Mucosa of rectum (tissue), 2 donors: ENCODE data around the gene PTDSS2.

Source experiments
- H3K27ac ChIP-seq, 2 donors: one replicate each; pipeline ENCODE4 v1.7.0; 2013; ENCODE audit warnings: inconsistent platforms in 2 of 2, low read depth in 2 of 2, low read length in 2 of 2
- H3K27me3 ChIP-seq, 2 donors: one replicate each; pipeline ENCODE4 v1.7.0; 2013; ENCODE audit warnings: low read length in 2 of 2; ENCODE audit not compliant: control insufficient read depth in 2 of 2, insufficient read depth in 2 of 2
- H3K36me3 ChIP-seq, 2 donors: one replicate each; pipeline ENCODE4 v1.7.0; 2013; ENCODE audit warnings: low read length in 2 of 2; ENCODE audit not compliant: control insufficient read depth in 2 of 2, insufficient read depth in 2 of 2
- H3K4me1 ChIP-seq, 2 donors: one replicate each; pipeline ENCODE4 v1.7.0; 2013; ENCODE audit warnings: low read length in 2 of 2, mild to moderate bottlenecking in 1 of 2; ENCODE audit not compliant: control insufficient read depth in 2 of 2, insufficient read depth in 2 of 2
- H3K4me3 ChIP-seq, 2 donors: one replicate each; pipeline ENCODE4 v1.7.0; 2013; ENCODE audit warnings: low read length in 2 of 2
- H3K9ac ChIP-seq, 2 donors: one replicate each; pipeline ENCODE4 v1.7.0; 2013; ENCODE audit warnings: low read length in 2 of 2, low read depth in 1 of 2, mild to moderate bottlenecking in 1 of 2
- H3K9me3 ChIP-seq, 2 donors: one replicate each; pipeline ENCODE4 v1.7.0; 2013; ENCODE audit warnings: low read length in 2 of 2; ENCODE audit not compliant: control insufficient read depth in 2 of 2
- donor health status: healthy.
- donor health status: Normal muscosa, but diverticular disease.

Gene PTDSS2

DNA sequence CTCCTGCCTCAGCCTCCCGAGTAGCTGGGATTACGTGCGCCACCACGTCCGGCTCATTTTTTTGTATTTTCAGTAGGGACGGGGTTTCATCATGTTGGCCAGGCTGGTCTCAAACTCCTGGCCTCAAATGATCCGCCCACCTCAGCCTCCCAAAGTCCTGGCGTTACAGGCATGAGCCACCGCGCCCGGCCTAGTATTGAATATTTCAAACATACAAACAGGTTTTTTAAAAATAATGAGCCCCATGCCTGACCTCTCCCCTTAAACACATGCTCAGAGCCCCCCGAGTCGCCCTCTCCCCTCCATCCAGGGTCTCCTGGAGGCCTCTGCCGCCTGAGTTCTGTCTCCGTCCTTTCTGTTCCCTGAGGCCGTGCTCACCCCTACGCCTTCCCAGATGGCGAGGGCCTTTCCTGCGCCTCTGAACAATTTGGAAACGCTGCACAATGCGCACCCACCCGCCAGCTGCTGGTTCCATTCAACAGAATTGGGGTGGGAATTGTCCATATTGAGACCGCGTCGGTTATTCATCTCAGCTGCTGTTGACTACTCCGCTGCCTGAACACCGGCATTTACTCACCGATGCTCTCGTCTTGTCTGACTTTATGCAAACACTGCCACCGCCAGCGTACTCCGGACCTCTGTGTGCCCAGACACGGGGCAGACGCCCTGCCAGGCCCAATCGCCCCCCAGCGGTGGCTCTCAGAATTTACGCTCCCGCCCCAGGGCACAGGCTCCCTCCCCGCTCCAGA is 70.5 kb downstream of the PTDSS2 start:
- H3K36me3 ChIP-seq: no peaks in the 10 kb centered on the region
- H3K9ac ChIP-seq: no peak overlapping the region
- H3K27me3 ChIP-seq: no peaks in the 10 kb centered on the region
- H3K4me3 ChIP-seq: no peak overlapping the region
- peaks cover 0 to 3% of the 10 kb centered on the region in 2 donors for H3K9me3 ChIP-seq
- H3K27ac ChIP-seq: no peak overlapping the region
- H3K4me1 ChIP-seq: peaks cover 0 to 5% of the 10 kb centered on the region in 2 donors

GRCh38 chr11:521177-521688 is 71.2 kb downstream of the PTDSS2 start:
- Histone ChIP-seq H3K4me1 (peaks cover 0 to 5% of the 10 kb centered on the region in 2 donors), H3K27ac (no peak overlapping the region), H3K27me3 (no peaks in the 10 kb centered on the region), H3K4me3 (no peak overlapping the region), H3K9ac (no peak overlapping the region), H3K9me3 (peaks cover 0 to 3% of the 10 kb centered on the region in 2 donors), H3K36me3 (no peaks in the 10 kb centered on the region)

- Histone ChIP-seq H3K36me3 (no peaks in the 10 kb centered on the region), H3K27me3 (no peaks in the 10 kb centered on the region), H3K27ac (no peak overlapping the region), H3K4me3 (no peak overlapping the region), H3K9ac (no peak overlapping the region), H3K4me1 (no peaks in the 10 kb centered on the region), H3K9me3 (no peaks in the 10 kb centered on the region)
Observed at GRCh38 chr11:526192-526591, 76.1 kb downstream of the PTDSS2 start.

GRCh38 chr11:528166-528814 is 78.2 kb downstream of the PTDSS2 start:
- Histone ChIP-seq H3K27me3 (no peaks in the 10 kb centered on the region), H3K27ac (no peak overlapping the region), H3K4me3 (no peak overlapping the region), H3K9me3 (no peaks in the 10 kb centered on the region), H3K36me3 (peaks cover 8 to 14% of the 10 kb centered on the region in 2 donors), H3K9ac (no peak overlapping the region), H3K4me1 (peaks cover 0 to under 1% of the 10 kb centered on the region in 2 donors)

GRCh38 chr11:528815-529727 is 79.0 kb downstream of the PTDSS2 start:
- Histone ChIP-seq H3K9me3 (no peaks in the 10 kb centered on the region), H3K4me1 (peaks cover 7 to 8% of the 10 kb centered on the region in 2 donors), H3K36me3 (peaks cover 11 to 14% of the 10 kb centered on the region in 2 donors), H3K27me3 (no peaks in the 10 kb centered on the region), H3K27ac (no peak overlapping the region), H3K4me3 (no peak overlapping the region), H3K9ac (no peak overlapping the region)

DNA sequence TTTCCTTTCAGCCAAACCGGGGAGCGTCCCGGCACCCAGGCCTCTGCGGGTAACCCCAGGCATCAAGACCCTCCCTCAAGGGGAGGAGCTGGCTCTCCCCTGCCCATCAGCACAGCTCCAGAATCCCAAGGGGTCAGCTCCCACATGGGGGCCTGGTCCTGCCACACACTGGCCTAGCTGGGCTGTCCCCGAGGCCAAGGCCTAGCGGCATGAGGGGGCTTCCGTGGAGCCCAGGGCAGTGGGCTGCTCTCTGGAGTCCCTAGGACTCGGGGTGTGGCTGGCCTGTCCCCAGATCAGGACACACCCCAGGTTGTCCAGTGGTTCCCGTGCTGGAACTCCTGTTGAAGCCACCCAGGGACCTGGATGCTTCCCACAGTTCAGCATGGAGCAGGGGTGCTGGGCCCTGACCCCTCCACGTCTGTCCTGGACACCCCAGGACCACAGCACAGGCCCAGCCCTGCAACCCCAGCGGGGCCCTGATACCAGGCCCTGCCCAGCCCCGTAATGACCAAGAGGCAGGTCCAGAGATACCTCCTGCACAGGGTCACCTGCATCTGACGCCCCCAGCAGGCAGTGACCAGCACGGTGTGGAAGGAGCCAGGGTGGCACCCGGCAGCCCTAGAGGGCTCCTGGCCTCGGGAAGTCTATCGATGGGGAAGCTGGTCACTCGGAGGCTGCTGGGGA is 79.8 kb downstream of the PTDSS2 start:
- peaks cover 11 to 14% of the 10 kb centered on the region in 2 donors for H3K36me3 ChIP-seq
- no peak overlapping the region for H3K9ac ChIP-seq
- H3K4me1 ChIP-seq: peaks cover 10 to 13% of the 10 kb centered on the region in 2 donors
- H3K9me3 ChIP-seq: no peaks in the 10 kb centered on the region
- H3K27me3 ChIP-seq: no peaks in the 10 kb centered on the region
- H3K27ac ChIP-seq: no peak overlapping the region
- no peak overlapping the region for H3K4me3 ChIP-seq

- Histone ChIP-seq H3K4me1 (peaks cover 13% of the 10 kb centered on the region in 2 donors), H3K27me3 (no peaks in the 10 kb centered on the region), H3K9ac (no peak overlapping the region), H3K36me3 (peaks cover 11 to 14% of the 10 kb centered on the region in 2 donors), H3K27ac (no peak overlapping the region), H3K4me3 (no peak overlapping the region), H3K9me3 (no peaks in the 10 kb centered on the region)
Observed at GRCh38 chr11:530960-531831, 81.1 kb downstream of the PTDSS2 start.

GRCh38 chr11:531919-532526 is 81.9 kb downstream of the PTDSS2 start:
- H3K9me3 ChIP-seq: no peaks in the 10 kb centered on the region
- H3K4me3 ChIP-seq: no peak overlapping the region
- H3K27ac ChIP-seq: no peak overlapping the region
- no peaks in the 10 kb centered on the region for H3K27me3 ChIP-seq
- peaks cover 11 to 14% of the 10 kb centered on the region in 2 donors for H3K36me3 ChIP-seq
- H3K4me1 ChIP-seq: peaks cover 13 to 14% of the 10 kb centered on the region in 2 donors
- H3K9ac ChIP-seq: no peak overlapping the region
